Measurements from ENCODE around the gene CUL9. TPM values are rescaled to one million over a fixed set of nuclear protein-coding genes. Genes with fewer than 3 reads are reported as not detected.

Gene CUL9
- total RNA-seq, 3 donors from 2014 or later (not counting 1 experiment from before 2014, with no cell fraction given): 73.1 to 85.7 (median 73.9) TPM

- Mint-ChIP-seq H3K27me3 (ENCODE audit: low read depth in 2 of 2) (no peaks in the 10 kb centered on the region), H3K4me1 (peaks cover 31 to 36% of the 10 kb centered on the region in 2 donors), H3K4me3 (no peak overlapping the region), H3K36me3 (no peaks in the 10 kb centered on the region), H3K27ac (no peak overlapping the region), H3K9me3 (no peaks in the 10 kb centered on the region)
- 95% methylated on average over 11 of the region's 12 CpGs for WGBS (ENCODE audit: insufficient coverage)
- Histone ChIP-seq H3K4me1 (ENCODE audit: control insufficient read depth, insufficient read depth, low read length) (peaks cover 41% of the 10 kb centered on the region), H3K4me3 (ENCODE audit: low read length) (no peak overlapping the region), H3K27ac (ENCODE audit: low read length) (no peak overlapping the region), H3K9me3 (ENCODE audit: control insufficient read depth, insufficient read depth, low read length) (no peaks in the 10 kb centered on the region), H3K27me3 (ENCODE audit: control insufficient read depth, insufficient read depth, low read length) (no peaks in the 10 kb centered on the region), H3K36me3 (ENCODE audit: control insufficient read depth, insufficient read depth, low read length) (peaks cover 37% of the 10 kb centered on the region)
- ATAC-seq (no peak), DNase-seq (no peak)
- intact Hi-C loops (cut with micrococcal nuclease): no loop called here
- no peak for TF ChIP-seq CTCF (IDR thresholded peaks at IDR 0.05)
These were observed 3.8 kb upstream of the CUL9 start for GRCh38 chr6:43178150-43178549.

GRCh38 chr6:43178951-43179830, 2.8 kb upstream of the CUL9 start:
- intact Hi-C loops (cut with micrococcal nuclease): no loop called here
- Mint-ChIP-seq H3K4me3 (no peak overlapping the region), H3K36me3 (no peaks in the 10 kb centered on the region), H3K27me3 (ENCODE audit: low read depth in 2 of 2) (no peaks in the 10 kb centered on the region), H3K27ac (no peak overlapping the region), H3K9me3 (no peaks in the 10 kb centered on the region), H3K4me1 (peaks cover 34 to 36% of the 10 kb centered on the region in 2 donors)
- Histone ChIP-seq H3K27me3 (ENCODE audit: control insufficient read depth, insufficient read depth, low read length) (no peaks in the 10 kb centered on the region), H3K36me3 (ENCODE audit: control insufficient read depth, insufficient read depth, low read length) (peaks cover 37% of the 10 kb centered on the region), H3K27ac (ENCODE audit: low read length) (no peak overlapping the region), H3K4me1 (ENCODE audit: control insufficient read depth, insufficient read depth, low read length) (peaks cover 35% of the 10 kb centered on the region), H3K4me3 (ENCODE audit: low read length) (no peak overlapping the region), H3K9me3 (ENCODE audit: control insufficient read depth, insufficient read depth, low read length) (no peaks in the 10 kb centered on the region)
- 96% methylated on average over 20 of the region's 20 CpGs for WGBS (ENCODE audit: insufficient coverage)
- no peak for TF ChIP-seq CTCF (IDR thresholded peaks at IDR 0.05)
- ATAC-seq (no peak), DNase-seq (no peak)

GRCh38 chr6:43180058-43180457, 1.9 kb upstream of the CUL9 start:
- H3K9me3 Mint-ChIP-seq: no peaks in the 10 kb centered on the region
- H3K4me1 Mint-ChIP-seq: peaks cover 35 to 36% of the 10 kb centered on the region in 2 donors
- no peak overlapping the region for H3K4me3 Mint-ChIP-seq
- Histone ChIP-seq H3K4me1 (ENCODE audit: control insufficient read depth, insufficient read depth, low read length) (peaks cover 27% of the 10 kb centered on the region), H3K27ac (ENCODE audit: low read length) (no peak overlapping the region), H3K36me3 (ENCODE audit: control insufficient read depth, insufficient read depth, low read length) (peaks cover 43% of the 10 kb centered on the region), H3K4me3 (ENCODE audit: low read length) (no peak overlapping the region), H3K9me3 (ENCODE audit: control insufficient read depth, insufficient read depth, low read length) (no peaks in the 10 kb centered on the region), H3K27me3 (ENCODE audit: control insufficient read depth, insufficient read depth, low read length) (no peaks in the 10 kb centered on the region)
- no peak for ATAC-seq
- TF ChIP-seq CTCF (IDR thresholded peaks at IDR 0.05): no peak
- H3K27ac Mint-ChIP-seq: no peak overlapping the region
- no peak for DNase-seq
- 86% methylated on average over 6 of the region's 7 CpGs for WGBS (ENCODE audit: insufficient coverage)
- H3K27me3 Mint-ChIP-seq (ENCODE audit: low read depth in 2 of 2): no peaks in the 10 kb centered on the region
- intact Hi-C loops (cut with micrococcal nuclease): no loop called here
- H3K36me3 Mint-ChIP-seq: no peaks in the 10 kb centered on the region
